ENCODE data around the gene SLC10A1. TPM values are rescaled to one million over a fixed set of nuclear protein-coding genes. Genes with fewer than 3 reads are reported as not detected.

Gene SLC10A1
- total and polyA plus RNA-seq, 2 experiments from 2014 or later: 0.10 TPM; not detected in 1

- no peak for TF ChIP-seq ZNF462 (CRISPR knock-in tag; IDR thresholded peaks at IDR 0.05)
- no peak for TF ChIP-seq JUNB (IDR thresholded peaks at IDR 0.05; ENCODE audit: unreplicated experiment)
- no peak for TF ChIP-seq EZH2 (IDR thresholded peaks at IDR 0.05; ENCODE audit: low read depth, unreplicated experiment)
- TF ChIP-seq CREB1 (CRISPR knock-in tag; IDR thresholded peaks at IDR 0.05; ENCODE audit: low read depth): no peak
- TF ChIP-seq ZNF331 (CRISPR knock-in tag; IDR thresholded peaks at IDR 0.05; ENCODE audit: low read depth): no peak
Measured at GRCh38 chr14:69838881-69839416, 41.9 kb upstream of the SLC10A1 start (continued).

- H3K4me3 ChIP-seq: no peak overlapping the region
- Mint-ChIP-seq H3K36me3 (ENCODE audit: low read depth) (no peaks in the 10 kb centered on the region; the same call in 2 of the 3 replicates), H3K27ac (no peak overlapping the region), H3K9me3 (peaks cover 12% of the 10 kb centered on the region), H3K4me3 (no peak overlapping the region), H3K4me1 (no peaks in the 10 kb centered on the region), H3K27me3 (ENCODE audit: insufficient read depth, low read depth, poor library complexity) (no peaks in the 10 kb centered on the region)
- H3K27ac ChIP-seq (ENCODE audit: low read depth): no peak overlapping the region
- no peaks in the 10 kb centered on the region for H3K27me3 ChIP-seq (ENCODE audit: insufficient read depth)
- no peak for DNase-seq (ENCODE audit: low spot score)
- no peaks in the 10 kb centered on the region for H3F3A ChIP-seq (replicated peaks; ENCODE audit: low read depth)
- H3K4me2 ChIP-seq: no peak overlapping the region
- no peaks in the 10 kb centered on the region for H3K9me2 ChIP-seq (ENCODE audit: insufficient read depth)
- no peaks in the 10 kb centered on the region for H3K36me3 ChIP-seq (ENCODE audit: insufficient read depth)
- no peaks in the 10 kb centered on the region for H3K4me1 ChIP-seq (ENCODE audit: insufficient read depth)
- TF ChIP-seq, protein P1, sequence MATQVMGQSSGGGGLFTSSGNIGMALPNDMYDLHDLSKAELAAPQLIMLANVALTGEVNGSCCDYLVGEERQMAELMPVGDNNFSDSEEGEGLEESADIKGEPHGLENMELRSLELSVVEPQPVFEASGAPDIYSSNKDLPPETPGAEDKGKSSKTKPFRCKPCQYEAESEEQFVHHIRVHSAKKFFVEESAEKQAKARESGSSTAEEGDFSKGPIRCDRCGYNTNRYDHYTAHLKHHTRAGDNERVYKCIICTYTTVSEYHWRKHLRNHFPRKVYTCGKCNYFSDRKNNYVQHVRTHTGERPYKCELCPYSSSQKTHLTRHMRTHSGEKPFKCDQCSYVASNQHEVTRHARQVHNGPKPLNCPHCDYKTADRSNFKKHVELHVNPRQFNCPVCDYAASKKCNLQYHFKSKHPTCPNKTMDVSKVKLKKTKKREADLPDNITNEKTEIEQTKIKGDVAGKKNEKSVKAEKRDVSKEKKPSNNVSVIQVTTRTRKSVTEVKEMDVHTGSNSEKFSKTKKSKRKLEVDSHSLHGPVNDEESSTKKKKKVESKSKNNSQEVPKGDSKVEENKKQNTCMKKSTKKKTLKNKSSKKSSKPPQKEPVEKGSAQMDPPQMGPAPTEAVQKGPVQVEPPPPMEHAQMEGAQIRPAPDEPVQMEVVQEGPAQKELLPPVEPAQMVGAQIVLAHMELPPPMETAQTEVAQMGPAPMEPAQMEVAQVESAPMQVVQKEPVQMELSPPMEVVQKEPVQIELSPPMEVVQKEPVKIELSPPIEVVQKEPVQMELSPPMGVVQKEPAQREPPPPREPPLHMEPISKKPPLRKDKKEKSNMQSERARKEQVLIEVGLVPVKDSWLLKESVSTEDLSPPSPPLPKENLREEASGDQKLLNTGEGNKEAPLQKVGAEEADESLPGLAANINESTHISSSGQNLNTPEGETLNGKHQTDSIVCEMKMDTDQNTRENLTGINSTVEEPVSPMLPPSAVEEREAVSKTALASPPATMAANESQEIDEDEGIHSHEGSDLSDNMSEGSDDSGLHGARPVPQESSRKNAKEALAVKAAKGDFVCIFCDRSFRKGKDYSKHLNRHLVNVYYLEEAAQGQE (IDR thresholded peaks at IDR 0.05; ENCODE audit: unreplicated experiment): no peak
- TF ChIP-seq, protein P2, sequence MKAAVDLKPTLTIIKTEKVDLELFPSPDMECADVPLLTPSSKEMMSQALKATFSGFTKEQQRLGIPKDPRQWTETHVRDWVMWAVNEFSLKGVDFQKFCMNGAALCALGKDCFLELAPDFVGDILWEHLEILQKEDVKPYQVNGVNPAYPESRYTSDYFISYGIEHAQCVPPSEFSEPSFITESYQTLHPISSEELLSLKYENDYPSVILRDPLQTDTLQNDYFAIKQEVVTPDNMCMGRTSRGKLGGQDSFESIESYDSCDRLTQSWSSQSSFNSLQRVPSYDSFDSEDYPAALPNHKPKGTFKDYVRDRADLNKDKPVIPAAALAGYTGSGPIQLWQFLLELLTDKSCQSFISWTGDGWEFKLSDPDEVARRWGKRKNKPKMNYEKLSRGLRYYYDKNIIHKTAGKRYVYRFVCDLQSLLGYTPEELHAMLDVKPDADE (IDR thresholded peaks at IDR 0.05): no peak
- TF ChIP-seq STAT1 (IDR thresholded peaks at IDR 0.05; ENCODE audit: unreplicated experiment) (no peak), EZH2phosphoT487 (IDR thresholded peaks at IDR 0.05; ENCODE audit: unreplicated experiment) (no peak), NANOG (IDR thresholded peaks at IDR 0.05; ENCODE audit: borderline replicate concordance) (no peak), JUNB (IDR thresholded peaks at IDR 0.05; ENCODE audit: unreplicated experiment) (no peak), EZH2 (IDR thresholded peaks at IDR 0.05; ENCODE audit: low read depth, unreplicated experiment) (no peak), ZNF114 (CRISPR knock-in tag; IDR thresholded peaks at IDR 0.05) (no peak), ZNF331 (CRISPR knock-in tag; IDR thresholded peaks at IDR 0.05; ENCODE audit: low read depth) (no peak)
- TF ChIP-seq, protein P3, sequence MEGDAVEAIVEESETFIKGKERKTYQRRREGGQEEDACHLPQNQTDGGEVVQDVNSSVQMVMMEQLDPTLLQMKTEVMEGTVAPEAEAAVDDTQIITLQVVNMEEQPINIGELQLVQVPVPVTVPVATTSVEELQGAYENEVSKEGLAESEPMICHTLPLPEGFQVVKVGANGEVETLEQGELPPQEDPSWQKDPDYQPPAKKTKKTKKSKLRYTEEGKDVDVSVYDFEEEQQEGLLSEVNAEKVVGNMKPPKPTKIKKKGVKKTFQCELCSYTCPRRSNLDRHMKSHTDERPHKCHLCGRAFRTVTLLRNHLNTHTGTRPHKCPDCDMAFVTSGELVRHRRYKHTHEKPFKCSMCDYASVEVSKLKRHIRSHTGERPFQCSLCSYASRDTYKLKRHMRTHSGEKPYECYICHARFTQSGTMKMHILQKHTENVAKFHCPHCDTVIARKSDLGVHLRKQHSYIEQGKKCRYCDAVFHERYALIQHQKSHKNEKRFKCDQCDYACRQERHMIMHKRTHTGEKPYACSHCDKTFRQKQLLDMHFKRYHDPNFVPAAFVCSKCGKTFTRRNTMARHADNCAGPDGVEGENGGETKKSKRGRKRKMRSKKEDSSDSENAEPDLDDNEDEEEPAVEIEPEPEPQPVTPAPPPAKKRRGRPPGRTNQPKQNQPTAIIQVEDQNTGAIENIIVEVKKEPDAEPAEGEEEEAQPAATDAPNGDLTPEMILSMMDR (conservative IDR thresholded peaks at IDR 0.05; ENCODE audit: low read depth in 2 of 2): no peak
- H2AFZ ChIP-seq: no peak overlapping the region
- no peaks in the 10 kb centered on the region for H4K20me1 ChIP-seq (replicated peaks; ENCODE audit: insufficient read depth)
- H3K79me2 ChIP-seq (replicated peaks; ENCODE audit: insufficient read depth): no peaks in the 10 kb centered on the region
- ATAC-seq: no peak
Measured at GRCh38 chr14:69828879-69829278, 31.8 kb upstream of the SLC10A1 start.

All from GM23338 (cell line).